Activated CD4-positive, alpha-beta T cell treated with anti-CD3 and anti-CD28 coated beads, Interleukin-2, amount 50 U/mL, for 48 hours (primary cell): Measurements from ENCODE around the gene POU6F2.
"Not testable (repeated sequence)": the region's sequence is repeated elsewhere in the genome, so short reads cannot be mapped to it uniquely, and the experiment has no call there.

ENCODE experiments used
- DNase-seq, 2 experiments: peaks; one replicate each; pipeline ENCODE4 v3.0.0-alpha.2; 2020

POU6F2 gene

DNA sequence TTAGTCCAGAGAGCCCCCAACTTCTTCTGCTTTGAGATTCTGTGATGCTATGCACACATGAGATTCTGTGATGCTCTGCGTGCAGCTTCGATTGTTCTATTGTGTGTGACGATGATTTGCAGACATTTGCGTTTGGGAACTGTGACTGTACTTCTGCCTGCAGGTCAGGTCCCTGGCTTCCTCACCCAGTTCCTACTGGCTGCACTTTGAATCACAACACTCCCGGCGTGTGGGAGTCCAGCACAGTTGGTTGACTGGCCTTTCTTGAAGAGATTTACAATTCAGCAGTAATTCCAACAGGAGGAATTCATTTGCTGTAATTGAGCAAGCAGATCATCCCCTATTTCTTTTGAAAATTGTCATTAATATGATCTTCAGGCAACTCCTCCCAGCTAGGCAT is 336.3 kb downstream of the POU6F2 start:
- no peak for DNase-seq

DNA sequence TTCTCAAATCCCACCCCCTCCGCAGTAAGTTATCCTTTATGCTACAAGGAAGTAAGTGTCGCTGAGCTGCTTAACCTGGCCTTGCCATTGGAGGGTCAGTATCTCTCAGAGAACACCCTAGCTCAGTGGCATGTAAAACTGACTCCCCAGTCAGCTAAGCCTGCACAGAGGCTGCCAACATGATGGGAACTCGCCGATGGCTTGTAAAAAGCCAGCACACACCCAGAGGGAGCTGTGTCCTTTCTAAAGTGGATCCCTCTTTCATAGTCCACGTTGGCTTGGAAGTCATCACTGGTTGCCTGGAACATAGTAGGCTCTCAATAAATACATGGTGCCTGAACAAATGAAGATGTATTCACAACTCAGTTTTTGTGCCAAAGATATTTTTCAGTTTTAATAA is 339.4 kb downstream of the POU6F2 start:
- no peak for DNase-seq

DNA sequence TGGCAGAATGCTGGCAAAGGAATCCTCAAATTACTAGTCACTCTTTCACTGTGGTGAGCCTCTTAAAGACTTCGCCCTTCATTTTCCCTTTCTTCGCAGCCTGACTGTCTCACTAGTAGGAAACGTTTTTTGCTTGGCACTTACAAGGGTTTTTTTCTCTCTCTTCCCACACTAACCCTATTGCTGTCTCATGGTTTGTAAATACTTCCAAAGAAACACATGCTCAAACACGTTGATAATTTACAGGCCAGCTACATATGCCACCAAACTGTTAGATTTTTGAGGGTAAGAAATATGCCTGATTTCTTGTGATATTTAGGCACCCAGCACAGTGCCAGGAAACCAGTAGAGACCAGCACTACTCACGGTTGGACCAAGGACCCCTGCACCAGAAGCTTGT is 340.2 kb downstream of the POU6F2 start:
- no peak for DNase-seq

DNA sequence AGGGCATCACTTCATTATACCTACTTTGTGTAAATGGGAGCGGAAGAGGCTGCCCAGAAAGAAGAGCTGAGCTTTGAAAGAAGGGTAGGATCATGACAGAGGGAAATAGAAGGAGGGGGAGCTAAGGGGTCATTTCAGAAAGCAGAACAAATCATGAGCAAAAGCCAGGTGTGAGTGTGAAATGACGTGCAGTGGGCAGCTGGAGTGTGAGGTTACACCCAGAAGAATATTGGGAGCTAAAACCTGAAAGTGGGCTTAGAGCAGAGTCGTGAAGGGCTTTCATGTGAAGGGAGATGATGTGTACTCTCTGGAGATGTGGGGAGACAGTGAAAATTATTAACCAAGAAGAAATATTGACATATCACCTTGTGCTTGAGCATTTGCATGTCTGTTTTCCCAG is 343.5 kb downstream of the POU6F2 start:
- no peak for DNase-seq

DNA sequence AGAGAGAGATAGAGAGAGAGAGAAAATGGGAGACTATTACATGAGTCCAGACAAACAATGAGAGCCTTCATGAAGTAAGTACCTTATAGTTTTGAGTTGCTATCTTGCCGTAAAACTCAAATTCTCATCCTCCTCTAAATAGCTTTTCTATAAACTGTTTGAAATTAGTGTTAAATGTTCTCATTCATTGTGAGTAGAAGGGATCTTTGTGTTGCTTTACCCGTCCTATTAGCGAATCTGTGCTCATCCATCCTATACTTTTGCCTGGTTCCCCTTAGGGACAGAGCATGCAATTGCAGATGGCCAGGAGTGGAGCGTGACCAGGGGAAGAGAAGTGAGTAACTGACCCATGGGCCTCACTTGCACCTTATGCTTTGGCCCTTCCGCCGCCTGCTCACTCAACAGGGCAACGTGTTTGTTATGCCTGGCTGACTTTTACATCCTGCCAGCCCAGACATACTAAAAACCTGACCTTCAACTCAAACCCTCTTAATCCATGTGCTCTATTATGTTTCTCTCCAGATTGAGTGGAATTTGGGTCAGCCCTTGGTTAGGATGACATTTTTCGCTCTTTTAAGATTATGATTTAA is 344.3 kb downstream of the POU6F2 start:
- DNase-seq: no peak

DNA sequence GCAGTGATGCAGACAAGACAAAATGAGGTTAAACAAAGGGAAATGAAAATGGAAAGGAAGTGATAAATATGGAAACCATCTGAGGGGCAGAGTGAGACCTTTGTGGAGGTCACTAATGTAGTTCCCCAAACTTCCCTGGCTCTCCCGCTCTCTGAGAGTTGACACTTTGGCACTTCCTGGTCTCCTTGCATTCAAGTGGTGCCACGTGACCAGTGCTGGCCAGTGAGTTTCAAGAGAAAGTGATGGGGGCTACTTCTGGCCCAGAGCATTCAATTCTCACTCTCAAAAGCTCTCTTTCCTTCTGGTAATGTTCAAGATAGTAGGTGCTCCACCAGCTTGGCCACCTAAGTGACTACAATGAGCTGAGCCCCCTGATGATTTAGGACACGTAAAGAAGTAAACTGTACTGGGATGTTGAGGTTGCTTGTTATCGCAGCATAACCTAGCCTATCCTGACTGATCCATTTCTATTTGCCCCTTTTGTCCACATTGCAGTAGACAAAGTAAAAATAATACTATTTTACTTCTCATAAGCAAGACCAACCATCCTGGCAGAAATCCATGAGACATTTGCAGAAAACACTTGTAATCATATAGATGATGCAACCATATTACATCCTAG is 346.5 kb downstream of the POU6F2 start:
- DNase-seq: no peak

DNA sequence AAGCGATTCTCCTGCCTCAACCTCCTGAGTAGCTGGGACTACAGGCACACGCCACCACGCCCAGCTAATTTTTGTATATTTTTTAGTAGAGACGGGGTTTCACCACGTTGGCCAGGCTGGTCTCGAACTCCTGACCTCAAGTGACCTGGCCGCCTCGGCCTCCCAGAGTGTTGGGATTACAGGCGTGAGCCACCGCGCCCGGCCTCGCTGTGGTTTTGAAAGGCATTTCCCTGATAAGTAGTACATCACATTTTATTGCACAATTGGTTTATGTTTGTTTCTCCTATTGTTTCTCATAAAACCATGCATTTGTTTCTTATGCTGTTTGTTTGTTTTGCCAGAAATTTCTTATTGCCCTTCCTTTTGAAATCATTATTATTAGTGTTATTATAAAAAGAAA is 353.9 kb downstream of the POU6F2 start:
- not testable (repeated sequence) for DNase-seq

DNA sequence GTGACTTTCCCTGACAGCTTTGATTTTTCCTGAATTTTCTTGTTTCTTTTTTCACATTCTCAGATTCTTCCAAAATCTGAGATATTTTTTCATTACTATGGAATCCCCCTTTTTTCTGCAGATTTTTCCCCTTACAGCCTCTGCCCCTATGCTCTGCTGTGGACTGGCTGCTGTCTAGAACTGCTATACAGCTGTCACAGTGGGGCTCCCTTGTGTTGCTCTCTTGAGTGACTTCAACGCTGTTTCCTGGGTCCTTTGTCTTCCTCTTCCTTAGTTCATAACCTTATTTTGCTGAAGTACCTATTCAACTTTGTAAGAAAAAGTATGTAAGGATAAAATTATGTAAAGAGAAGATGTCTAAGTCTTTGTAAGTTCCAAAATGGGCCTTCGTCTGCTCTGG is 354.4 kb downstream of the POU6F2 start:
- DNase-seq: no peak

DNA sequence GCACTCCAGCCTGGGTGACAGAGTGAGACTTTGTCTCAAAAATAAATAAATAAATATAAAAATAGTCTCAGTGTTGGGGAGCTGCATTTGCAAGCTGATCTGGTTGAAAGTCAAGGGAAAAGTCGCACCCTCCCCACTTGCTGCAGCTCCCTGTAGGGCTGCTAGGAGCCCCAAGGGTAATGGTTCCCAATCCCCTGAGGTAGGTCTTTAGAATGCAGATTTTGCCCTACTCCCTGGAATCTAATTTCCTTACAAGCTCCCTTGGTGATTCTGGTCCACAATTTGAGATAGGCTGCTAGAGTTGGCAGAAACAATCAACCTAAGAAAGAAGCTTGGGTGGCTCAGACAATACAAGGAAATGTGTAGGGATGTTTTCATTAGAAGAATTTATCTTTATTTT is 356.0 kb downstream of the POU6F2 start:
- no peak for DNase-seq

DNA sequence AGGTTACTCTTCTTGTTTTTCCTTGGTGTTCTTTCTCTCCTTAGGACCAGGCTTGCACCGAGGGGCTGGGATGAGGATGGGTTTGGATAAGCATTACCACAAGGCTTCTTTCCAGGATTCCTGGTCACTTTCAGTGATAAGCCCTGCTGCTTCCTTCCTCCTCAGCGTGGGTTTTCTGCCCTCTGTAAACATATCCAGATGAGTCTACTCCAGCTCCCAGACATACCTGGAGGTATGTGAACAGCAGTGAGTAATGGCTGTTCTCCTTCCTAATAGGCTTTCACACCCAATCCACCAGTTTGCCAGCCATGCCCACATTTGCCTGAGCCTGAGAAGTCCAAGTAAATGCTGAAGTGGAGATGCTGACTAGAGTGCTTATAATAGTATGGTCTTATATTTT is 358.7 kb downstream of the POU6F2 start:
- no peak for DNase-seq

DNA sequence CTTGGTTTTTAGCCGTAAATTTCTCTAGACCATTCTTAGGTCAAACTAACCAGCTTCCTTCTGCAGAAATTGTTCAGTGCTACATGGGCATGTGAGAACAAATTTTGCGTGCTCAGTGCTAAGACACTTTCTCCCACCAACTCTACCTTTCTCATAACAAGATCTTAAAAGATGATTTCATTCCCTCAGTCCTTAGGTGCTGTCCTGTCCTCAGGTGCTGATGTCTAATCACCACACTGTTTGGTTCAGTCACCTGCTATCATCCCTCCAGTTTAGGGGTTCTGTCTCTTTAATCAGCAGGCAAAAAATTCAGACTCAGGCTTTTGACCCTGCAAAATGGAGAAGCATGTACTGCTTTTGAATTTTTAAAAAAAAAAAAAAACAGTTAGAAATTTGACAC is 361.0 kb downstream of the POU6F2 start:
- DNase-seq: no peak

DNA sequence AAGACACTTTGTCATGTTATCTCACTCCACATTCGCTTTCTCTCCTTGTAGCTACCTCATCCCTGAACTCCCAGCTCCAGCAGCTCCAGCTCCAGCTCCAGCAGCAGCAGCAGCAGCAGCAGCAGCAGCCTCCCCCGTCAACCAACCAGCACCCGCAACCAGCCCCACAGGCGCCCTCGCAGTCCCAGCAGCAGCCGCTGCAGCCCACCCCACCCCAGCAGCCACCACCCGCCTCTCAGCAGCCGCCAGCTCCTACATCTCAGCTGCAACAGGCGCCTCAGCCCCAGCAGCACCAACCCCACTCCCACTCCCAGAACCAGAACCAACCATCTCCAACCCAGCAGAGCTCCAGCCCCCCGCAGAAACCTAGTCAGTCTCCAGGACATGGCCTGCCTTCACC is 361.9 kb downstream of the POU6F2 start:
- DNase-seq: no peak

DNA sequence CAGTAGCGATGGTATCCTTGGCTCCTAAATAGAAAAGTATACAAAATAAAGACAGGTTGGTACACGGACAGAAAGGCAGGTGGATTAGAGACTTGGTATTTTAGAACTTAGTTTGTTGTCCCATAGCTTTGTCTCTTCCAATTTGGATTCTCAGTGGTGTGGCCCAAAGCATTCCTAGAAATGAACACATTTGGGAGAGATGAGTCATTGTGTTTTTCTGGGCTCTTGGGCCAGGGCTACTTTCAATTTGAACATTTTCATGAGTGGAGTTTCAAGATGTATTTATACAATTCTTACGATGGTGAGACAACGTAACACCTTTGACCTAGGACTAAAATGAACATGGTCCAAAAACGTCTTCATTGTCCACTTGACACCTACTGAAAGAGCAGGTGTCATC is 363.4 kb downstream of the POU6F2 start:
- no peak for DNase-seq

DNA sequence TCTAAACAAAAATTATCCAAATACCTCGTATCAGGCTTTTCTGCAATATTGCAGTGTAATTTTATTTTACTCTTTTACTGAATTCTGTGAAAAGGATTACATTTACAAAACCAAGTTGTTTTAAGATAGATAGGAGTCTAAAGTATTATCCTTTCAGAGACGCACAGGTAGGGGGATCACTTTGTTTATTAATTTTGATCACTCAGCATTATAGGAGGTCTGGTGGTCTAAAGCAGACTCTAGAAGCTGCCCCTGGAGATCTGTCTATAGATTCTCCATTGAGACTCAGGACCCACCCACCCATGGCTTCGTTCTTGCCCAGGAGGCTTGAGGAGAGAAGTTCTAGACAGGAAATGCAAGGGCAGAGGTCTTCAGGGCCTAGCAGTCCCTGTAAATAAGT is 365.1 kb downstream of the POU6F2 start:
- DNase-seq: no peak

DNA sequence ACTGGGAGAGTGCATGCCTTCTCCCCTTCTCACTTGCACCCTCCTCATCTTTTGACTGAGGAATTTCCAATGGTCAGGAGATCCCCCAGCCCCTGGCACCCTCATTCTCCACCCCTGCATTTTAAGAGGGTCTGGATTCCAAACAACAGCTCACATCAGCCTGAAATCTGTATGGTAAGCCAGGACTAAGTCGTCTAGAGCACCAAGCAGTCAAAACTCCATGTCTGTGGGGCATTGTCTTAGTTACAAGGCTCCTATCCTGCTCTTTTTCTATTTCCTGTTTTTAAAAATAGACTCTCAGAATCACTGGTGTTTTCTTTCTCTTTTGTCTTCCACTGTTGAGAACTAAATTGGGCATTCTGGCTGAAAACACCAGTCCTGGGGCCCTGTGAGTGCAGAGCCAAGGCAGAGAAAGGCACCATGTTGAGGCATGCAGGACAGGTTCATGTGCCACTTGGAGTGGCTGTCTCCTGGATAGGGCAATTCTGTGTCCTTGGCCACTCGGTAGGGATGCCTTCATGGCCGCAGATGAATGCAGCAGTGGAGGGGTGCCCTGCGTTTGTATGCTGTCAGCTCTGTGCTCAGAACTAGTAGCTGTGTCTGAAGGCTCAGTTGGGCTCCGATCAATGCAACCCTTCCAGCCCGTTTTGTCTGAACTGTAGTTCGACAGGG is 371.9 kb downstream of the POU6F2 start:
- DNase-seq: no peak

DNA sequence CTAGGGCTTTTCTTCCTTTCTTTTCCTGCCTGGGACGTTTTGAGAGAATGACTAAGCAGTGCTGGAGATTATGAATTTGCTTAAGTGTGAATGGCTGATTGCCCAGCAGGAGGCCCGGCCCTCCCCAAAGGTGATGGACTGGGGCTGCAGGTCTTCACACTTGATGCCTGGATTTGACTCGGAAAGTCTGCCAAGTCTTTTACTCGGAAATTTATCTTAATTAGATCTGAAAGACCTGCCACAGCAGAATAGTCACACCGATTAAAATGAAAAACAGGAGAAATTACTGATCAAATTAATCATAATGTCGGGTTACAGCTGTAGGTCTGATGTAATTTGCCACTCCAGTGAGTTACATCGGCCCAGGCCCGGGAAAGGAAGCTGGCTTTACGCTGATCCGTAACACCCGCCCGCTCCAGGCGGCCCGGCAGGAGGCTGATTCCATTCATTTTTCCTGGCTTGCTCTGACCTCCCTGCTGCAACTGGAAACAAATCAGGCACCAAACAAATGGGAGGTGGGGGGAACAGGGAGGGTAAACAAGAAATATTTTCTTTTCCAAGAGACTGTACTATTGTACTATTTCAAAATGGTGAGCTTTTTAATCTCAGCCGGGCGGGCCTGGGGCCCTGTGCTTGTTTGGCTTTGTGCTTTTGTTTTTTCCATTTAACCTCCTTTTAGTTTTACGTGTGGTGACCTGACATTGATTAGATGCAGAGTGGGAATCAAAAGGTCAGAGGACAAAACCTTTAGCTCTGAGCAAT is 376.1 kb downstream of the POU6F2 start:
- no peak for DNase-seq

DNA sequence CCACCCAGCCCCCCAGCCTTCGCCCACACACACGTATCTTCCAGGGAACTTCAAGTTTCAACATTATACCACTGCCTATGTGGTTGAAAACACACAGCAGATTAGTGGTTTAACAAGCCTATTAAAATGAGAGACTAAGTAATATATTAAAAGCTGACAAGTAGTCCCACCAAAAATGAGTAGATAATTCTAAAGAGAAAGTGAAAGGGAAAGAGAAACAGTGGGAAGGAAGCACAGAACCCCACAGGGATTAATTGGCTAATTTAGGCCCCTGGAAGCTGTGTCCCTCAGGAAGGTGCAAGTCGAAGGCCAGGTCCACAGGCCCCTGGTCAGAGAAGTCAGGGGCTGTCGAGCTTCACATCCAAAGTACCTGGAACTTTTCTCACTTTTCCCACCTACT is 378.0 kb downstream of the POU6F2 start:
- no peak for DNase-seq

DNA sequence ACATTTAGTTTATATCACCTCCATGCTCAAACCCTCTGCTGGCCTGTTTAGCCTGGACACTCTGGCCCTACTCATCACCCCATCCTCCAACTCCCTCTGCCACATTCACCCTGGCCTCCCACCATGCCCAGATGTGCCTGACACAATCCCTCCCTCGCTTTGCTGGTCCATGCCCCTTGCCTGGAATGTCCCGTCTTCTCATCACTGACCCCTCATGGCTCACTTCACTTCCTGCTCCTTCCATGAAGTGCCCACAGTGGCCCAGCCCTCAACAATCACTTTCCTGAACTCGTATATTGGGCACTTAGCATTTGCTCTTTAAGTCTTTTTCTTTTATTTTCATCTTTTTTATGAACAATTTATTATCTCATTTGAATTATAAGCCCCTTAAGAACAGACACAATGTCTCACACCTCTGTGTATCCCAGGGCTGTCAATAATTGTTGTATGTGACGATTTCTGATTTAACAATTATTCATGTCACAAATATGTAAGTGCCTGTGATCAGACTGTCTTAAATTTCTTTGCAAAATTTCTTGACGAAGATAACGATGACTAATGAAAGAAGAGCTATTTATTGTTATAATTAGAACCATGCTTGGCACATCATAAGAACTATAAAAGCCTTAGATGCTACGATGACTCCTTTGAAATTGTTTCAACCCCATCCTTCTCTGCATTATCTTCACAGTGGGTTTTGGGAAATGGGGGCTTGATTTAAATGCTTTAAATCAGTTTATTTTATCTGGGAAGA is 378.6 kb downstream of the POU6F2 start:
- DNase-seq: no peak

DNA sequence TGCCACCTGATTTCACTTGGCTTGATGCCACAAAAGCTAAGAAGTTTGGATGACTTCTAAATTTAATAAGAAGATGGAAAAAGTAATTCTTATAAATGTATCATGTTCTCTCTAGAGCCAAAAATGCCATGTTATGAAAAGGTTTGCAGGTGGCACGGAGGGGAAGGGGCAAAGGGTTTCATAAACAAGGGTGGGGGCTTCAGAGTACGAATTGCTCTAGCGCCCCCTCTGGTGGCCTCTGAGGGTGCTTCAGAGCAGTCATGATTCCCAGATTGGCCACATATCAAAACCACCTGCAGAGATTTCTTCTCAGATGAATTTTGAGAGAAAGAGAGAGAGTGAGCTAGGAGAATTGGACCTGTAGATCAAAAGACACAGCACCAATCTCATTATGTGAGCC is 379.9 kb downstream of the POU6F2 start:
- DNase-seq: peak; percentile 1 to 8

DNA sequence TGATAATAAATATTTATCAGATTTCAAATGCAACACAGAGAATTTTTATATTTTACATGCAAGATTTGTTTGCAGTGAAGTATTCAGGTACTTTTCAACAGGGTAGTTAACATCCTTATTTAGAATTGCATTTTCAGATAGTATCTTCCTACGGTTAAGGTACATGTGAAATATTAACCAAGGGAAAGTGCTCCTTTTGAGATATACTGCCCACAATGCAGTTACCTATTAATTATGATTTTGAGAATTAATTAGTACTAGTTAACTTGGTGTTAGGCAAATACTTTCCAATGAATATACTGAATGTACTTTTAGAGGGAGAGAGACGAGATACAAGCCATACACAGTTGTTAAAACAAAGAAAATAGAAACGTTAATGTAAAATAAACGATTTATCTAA is 382.3 kb downstream of the POU6F2 start:
- DNase-seq: no peak

DNA sequence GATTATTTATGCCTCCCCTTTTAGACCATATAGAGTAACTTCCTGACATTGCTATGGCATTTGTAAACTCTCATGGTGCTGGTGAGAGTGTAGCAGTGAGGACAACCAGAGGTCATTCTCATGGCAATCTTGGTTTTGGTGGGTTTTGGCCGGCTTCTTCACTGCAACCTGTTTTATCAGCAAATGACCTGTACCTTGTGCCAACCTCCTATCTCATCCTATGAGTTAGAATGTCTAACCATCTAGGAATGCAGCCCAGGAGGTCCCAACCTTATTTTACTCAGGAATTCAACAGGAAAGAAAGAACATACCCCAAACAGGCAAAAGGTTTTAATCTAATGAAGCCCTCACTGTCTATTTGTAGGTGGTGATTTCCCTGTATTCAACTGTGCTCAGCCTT is 383.1 kb downstream of the POU6F2 start:
- no peak for DNase-seq

DNA sequence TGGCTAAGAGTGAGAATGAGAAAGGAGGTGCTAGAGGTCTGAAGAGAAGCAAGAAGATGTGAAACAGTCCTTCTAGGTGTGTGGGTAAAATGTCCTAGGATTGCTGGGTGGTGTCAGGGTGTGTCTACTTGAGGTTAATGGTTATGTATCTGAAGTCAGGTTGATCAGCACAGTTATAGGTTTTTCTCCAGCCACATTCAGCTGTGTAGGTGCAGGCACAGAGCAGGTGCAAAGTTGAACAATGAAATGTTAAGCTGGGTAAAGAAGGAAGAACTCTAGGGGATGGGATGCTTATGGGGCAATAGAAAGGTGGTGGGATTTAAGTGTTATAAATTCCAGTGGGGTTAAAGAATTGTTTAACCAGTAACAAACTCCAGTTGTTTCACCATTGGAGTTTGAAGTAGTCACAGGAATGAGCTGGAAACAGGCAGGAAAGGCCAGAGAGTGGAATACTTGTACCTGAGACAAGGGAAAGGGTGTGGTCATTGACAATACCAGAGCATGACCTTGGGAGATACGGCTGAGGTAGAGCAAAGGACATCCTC is 388.1 kb downstream of the POU6F2 start:
- no peak for DNase-seq

DNA sequence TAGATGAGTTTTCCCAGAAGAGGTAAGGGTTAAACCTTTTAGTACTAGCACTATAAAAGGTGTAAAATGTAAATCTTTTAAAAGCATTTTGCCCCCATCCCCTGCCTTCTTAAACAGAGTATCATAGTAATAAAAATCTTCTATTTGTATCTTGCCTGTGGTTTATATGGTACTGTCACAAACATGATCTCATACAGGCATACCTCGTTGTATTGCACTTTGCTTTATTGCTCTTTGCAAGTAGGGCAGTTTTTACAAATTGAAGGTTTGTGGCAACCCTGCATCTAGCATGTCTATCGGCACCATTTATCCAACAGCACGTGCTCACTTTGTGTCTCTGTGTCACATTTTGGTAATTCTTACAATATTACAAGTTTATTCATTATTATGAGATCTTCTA is 389.7 kb downstream of the POU6F2 start:
- DNase-seq: no peak
